GM18861 (cell line): ENCODE results near the gene DIAPH1.

Experiments
- ATAC-seq: cut with Tn5 transposase; IDR thresholded peaks from one replicate; pipeline ENCODE4 v1.9.1; 2021; ENCODE audit not compliant: unreplicated experiment

The DIAPH1 gene

DNA sequence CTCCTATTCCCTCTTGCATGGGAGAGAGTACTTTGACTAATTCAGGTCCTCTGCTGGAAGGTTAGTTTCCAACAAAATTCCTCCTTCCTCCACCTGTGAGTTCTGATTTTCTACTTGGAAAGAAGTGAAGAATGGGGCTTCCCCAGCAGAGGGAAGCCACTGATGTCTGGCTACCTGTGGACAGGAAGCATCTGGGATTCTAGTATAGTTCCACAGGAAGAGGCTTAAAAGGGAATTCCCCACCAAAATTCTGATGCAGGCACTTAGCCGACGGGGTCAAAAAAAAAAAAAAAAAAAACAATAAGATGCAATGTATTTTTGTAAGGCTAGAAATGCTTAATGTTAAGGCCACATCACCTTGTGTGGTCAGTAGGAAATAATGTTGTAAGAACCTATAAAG is 96.5 kb downstream of the DIAPH1 start:
- ATAC-seq, result no peak

GRCh38 chr5:141521244-141521781 is 97.5 kb downstream of the DIAPH1 start:
- ATAC-seq, result no peak

GRCh38 chr5:141519605-141520565 is 98.9 kb downstream of the DIAPH1 start:
- no peak for ATAC-seq

- ATAC-seq, result no peak
Measured at GRCh38 chr5:141518618-141519015, 100.2 kb downstream of the DIAPH1 start.

DNA sequence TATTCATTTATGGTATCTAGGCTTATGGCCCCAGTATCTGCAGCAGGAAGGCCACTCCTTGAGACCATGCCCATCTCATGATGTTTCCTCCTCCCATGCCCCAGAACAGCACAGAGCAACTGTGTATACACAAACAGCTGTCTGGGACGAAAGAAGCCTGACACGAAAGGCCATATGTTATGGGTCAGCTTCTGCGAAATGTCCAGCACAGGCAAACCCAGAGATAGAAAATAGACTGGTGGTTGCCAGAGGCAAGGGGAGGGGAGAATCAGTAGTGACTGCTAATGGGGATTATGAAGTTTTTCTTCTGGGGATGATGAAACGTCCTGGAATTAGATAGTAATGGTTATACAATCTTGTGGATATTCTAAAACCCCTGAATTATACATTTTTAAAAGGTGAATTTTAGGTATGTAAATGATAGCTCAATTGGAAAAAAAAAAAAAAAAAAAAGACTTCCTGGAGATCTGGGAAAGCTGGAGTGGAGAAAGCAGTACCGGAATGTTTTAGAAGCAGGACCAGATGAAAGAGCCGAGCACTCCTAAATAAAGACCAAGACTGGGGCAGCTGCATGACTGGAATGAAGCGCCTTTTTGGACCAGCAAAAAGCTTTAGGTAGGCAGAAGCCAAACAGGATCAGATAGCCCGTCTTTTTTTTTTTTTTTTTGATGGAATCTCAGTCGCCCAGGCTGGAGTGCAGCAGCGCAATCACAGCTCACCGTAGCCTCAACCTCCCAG is 100.8 kb downstream of the DIAPH1 start:
- no peak for ATAC-seq

GRCh38 chr5:141517312-141517711 is 101.5 kb downstream of the DIAPH1 start:
- ATAC-seq, result no peak

DNA sequence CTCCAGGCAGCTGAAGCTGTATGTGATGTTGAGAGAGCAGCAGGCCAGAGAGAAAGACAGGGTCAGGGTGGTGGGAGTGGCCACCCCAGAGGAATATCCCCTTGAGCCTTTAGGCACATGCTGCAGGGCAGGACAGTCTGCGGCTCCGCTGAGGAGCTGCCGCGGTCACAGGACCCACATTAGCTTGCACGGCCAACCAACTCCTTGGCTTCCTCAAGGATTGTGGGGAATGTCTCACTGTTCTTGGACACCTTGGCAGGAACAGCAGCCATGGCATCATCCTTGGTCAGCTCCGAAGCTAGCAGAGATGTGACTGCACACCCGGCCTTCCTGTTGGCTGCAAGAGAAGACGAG is 102.2 kb downstream of the DIAPH1 start:
- no peak for ATAC-seq

- ATAC-seq, result no peak
Measured at GRCh38 chr5:141515946-141516671, 102.7 kb downstream of the DIAPH1 start.

- ATAC-seq, result no peak
Measured at GRCh38 chr5:141515141-141515540, 103.7 kb downstream of the DIAPH1 start.

DNA sequence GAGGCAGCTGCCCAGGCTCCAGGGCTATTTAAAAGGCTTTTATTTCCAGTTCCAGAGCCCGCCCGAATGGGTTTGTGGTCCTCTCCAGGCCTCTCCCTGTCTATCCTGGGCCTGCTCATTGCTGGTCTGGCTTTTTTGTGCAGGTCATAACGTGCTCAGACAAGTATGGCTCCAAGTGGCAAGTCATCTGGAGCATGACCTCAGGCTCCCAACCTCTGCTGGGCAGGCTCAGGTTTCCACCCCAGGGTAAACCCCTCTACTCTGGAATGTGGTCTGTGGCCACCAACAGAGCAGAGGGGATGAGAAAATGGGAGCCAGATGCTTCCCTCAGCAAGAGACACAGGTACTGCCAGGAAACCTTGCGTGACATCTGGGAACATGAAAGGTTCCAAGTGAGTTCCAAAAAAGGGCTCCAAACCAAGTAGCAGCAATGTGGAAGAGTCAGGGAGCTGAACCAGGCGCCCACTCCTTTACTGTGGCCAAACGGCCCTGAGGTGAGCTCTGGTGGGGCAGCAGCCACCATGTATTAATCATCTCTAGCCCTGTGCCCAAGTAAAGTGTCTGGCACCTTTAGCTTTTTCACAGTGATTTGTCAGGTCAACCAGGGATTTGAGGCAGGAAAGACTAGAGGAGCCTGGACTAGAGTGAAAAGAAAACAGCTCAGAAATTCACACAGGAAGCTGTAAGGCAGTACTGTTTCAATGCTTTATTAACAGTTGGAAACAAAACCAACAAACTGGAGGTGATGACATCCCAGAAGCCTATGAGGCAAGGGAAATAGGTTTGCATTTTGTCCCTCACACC is 104.3 kb downstream of the DIAPH1 start:
- ATAC-seq, result peak; percentile 3

GRCh38 chr5:141513627-141514329 is 105.0 kb downstream of the DIAPH1 start:
- ATAC-seq, result peak; percentile 21

- ATAC-seq, result no peak
Measured at GRCh38 chr5:141512911-141513626, 105.7 kb downstream of the DIAPH1 start.

GRCh38 chr5:141512390-141512910 is 106.3 kb downstream of the DIAPH1 start:
- ATAC-seq, result no peak

DNA sequence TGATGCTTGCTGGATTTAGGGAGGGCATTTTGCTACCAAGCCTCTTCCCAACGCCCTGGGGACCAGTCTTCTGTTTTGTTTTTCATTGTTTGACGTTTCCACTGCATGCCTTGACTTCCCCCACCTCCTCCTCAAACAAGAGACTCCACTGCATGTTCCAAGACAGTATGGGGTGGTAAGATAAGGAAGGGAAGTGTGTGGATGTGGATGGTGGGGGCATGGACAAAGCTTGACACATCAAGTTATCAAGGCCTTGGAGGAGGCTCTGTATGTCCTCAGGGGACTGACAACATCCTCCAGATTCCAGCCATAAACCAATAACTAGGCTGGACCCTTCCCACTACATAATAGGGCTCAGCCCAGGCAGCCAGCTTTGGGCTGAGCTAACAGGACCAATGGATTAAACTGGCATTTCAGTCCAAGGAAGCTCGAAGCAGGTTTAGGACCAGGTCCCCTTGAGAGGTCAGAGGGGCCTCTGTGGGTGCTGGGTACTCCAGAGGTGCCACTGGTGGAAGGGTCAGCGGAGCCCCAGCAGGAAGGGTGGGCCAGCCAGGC is 107.0 kb downstream of the DIAPH1 start:
- ATAC-seq, result no peak

GRCh38 chr5:141510850-141511601 is 107.8 kb downstream of the DIAPH1 start:
- ATAC-seq, result peak; percentile 51

GRCh38 chr5:141510160-141510559 is 108.6 kb downstream of the DIAPH1 start:
- no peak for ATAC-seq

- no peak for ATAC-seq
Measured at GRCh38 chr5:141508798-141509611, 109.8 kb downstream of the DIAPH1 start.
